Measurements from ENCODE around the gene AGRN.
"Not testable (repeated sequence)": the region's sequence is repeated elsewhere in the genome, so short reads cannot be mapped to it uniquely, and the experiment has no call there.

Gene AGRN

DNA sequence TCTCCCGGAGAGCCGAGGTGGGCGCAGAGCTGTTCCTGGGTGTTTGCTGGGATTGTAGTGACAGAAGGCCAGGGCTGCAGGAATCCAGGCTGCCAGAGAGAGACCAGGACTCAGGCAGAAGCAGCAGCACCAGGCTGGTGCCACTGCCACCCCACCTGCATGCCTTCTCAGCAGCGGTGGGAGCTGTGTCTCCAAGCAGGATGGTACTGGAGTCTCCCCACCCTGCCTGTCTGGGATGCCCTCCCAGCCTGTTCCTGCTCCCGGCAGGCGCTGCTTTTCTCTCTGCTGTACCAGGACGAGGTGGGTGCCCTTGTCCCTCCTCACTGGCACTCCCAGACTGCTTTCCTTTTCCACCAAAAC lies 15.5 kb upstream of the AGRN start:
- peaks cover 41% of the 10 kb centered on the region for H3K27me3 Mint-ChIP-seq (ENCODE audit: low read depth)
- no peaks in the 10 kb centered on the region for H3K36me3 Mint-ChIP-seq (ENCODE audit: low read depth)
- H3K4me3 Mint-ChIP-seq: peak overlapping the region; percentile 30
- peaks cover 10% of the 10 kb centered on the region for H3K4me1 Mint-ChIP-seq (ENCODE audit: low read depth)
- H3K27ac Mint-ChIP-seq: no peak overlapping the region
- no peaks in the 10 kb centered on the region for H3K9me3 Mint-ChIP-seq

- peaks cover 39% of the 10 kb centered on the region for H3K27me3 Mint-ChIP-seq (ENCODE audit: low read depth)
- no peaks in the 10 kb centered on the region for H3K9me3 Mint-ChIP-seq
- peak overlapping the region; percentile 30 for H3K4me3 Mint-ChIP-seq
- H3K4me1 Mint-ChIP-seq (ENCODE audit: low read depth): peaks cover 10% of the 10 kb centered on the region
- H3K27ac Mint-ChIP-seq: peak overlapping the region; percentile 32
- H3K36me3 Mint-ChIP-seq (ENCODE audit: low read depth): no peaks in the 10 kb centered on the region
Observed at GRCh38 chr1:1004780-1005697, 14.9 kb upstream of the AGRN start.

- H3K9me3 Mint-ChIP-seq: no peaks in the 10 kb centered on the region
- H3K27ac Mint-ChIP-seq: no peak overlapping the region
- no peaks in the 10 kb centered on the region for H3K36me3 Mint-ChIP-seq (ENCODE audit: low read depth)
- H3K4me3 Mint-ChIP-seq: no peak overlapping the region
- H3K4me1 Mint-ChIP-seq (ENCODE audit: low read depth): peaks cover 9% of the 10 kb centered on the region
- peaks cover 36% of the 10 kb centered on the region for H3K27me3 Mint-ChIP-seq (ENCODE audit: low read depth)
Observed at GRCh38 chr1:1005774-1006304, 14.1 kb upstream of the AGRN start.

DNA sequence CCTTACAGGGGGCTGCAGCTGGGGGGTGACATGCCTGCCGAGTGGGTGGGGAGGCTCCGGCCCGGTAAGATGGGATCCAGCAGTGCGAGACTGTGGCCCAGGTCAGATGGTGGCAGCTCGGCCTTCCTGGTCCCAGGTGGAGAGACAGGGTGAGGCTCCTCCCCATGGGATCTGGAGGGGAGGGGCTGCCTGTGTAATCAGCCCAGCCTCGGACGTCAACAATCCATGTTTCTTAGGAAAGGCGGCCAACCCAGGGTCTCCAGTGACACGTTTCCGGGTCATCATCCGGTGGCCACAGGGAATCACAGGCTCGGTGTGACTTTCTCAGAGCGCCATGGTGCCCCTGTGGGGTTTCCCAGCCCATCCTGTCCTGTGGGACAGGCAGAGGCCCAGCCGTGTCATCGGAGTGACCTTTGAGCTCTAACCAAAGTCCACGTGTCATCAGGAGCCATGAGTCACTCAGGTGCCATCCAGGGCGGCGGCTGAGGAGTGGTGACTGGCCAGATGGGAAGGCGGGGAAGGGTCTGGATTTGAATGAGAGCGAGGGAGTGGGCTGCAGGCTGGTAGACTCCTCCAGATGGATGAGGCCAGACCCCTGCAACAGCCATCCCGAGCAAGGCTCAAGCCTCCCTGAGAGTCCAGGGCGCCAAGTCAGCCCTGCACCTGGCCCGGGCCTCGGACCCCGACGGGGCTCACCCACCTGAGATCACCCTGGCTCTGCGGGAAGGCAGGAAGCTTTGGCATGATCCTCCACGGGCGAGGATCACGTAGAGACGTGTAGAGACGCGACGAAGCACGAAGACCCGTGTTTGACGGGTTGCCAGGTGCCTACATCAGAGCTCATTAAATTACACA lies 13.4 kb upstream of the AGRN start:
- H3K36me3 Mint-ChIP-seq (ENCODE audit: low read depth): no peaks in the 10 kb centered on the region
- H3K4me1 Mint-ChIP-seq (ENCODE audit: low read depth): peaks cover 9% of the 10 kb centered on the region
- H3K9me3 Mint-ChIP-seq: no peaks in the 10 kb centered on the region
- peaks cover 31% of the 10 kb centered on the region for H3K27me3 Mint-ChIP-seq (ENCODE audit: low read depth)
- no peak overlapping the region for H3K27ac Mint-ChIP-seq
- no peak overlapping the region for H3K4me3 Mint-ChIP-seq

- not testable (repeated sequence) for H3K27ac Mint-ChIP-seq, H3K9me3 Mint-ChIP-seq
Observed at GRCh38 chr1:1010131-1010530, 9.8 kb upstream of the AGRN start.

DNA sequence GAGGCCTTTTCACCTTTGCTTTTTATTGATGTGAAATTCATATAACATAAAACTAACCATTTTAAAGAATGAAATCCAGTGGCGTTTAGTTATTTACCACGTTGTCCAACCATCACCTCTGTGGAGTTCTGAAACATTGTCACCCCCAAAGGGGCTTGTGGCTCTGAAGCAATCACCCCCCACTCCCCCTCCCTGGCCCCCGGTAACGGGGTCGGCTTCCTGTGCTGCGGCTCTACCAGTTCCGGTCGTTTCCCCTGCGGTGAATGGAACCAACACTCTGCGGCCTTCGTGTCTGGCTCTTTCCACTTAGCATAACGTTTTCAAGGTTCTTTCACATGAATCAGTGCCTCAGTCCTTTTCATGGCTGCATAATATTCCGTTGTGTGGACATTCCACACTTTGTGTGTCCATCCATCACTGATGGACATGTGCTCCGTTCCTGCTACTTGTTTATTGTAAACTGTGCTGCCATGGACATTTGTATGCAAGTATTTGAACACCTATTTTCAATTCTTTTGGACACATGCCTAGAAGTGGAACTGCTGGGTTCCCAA lies 8.4 kb upstream of the AGRN start:
- H3K9me3 Mint-ChIP-seq: no peaks in the 10 kb centered on the region
- peaks cover 17% of the 10 kb centered on the region for H3K4me1 Mint-ChIP-seq (ENCODE audit: low read depth)
- H3K36me3 Mint-ChIP-seq (ENCODE audit: low read depth): peaks cover 12% of the 10 kb centered on the region
- H3K4me3 Mint-ChIP-seq: no peak overlapping the region
- H3K27me3 Mint-ChIP-seq (ENCODE audit: low read depth): peaks cover 6% of the 10 kb centered on the region
- no peak overlapping the region for H3K27ac Mint-ChIP-seq

More at GRCh38 chr1:1010131-1010530, 9.8 kb upstream of the AGRN start:
- H3K27me3 Mint-ChIP-seq (ENCODE audit: low read depth); H3K4me3 Mint-ChIP-seq: not testable (repeated sequence)
- Mint-ChIP-seq H3K36me3 (ENCODE audit: low read depth) (peaks cover 11% of the 10 kb centered on the region), H3K4me1 (ENCODE audit: low read depth) (peaks cover 16% of the 10 kb centered on the region)

GRCh38 chr1:1012736-1013104 lies 7.2 kb upstream of the AGRN start:
- H3K4me1 Mint-ChIP-seq (ENCODE audit: low read depth): peaks cover 23% of the 10 kb centered on the region
- peak overlapping the region; percentile 97 for H3K27ac Mint-ChIP-seq
- H3K36me3 Mint-ChIP-seq (ENCODE audit: low read depth): peaks cover 17% of the 10 kb centered on the region
- not testable (repeated sequence) for H3K9me3 Mint-ChIP-seq; H3K27me3 Mint-ChIP-seq (ENCODE audit: low read depth)
- H3K4me3 Mint-ChIP-seq: peak overlapping the region; percentile 88

- H3K36me3 Mint-ChIP-seq (ENCODE audit: low read depth): peaks cover 17% of the 10 kb centered on the region
- H3K4me3 Mint-ChIP-seq: peak within 1 kb of the TSS; percentile 88
- no peaks in the 10 kb centered on the region for H3K9me3 Mint-ChIP-seq
- peaks cover 23% of the 10 kb centered on the region for H3K4me1 Mint-ChIP-seq (ENCODE audit: low read depth)
- peaks cover 2% of the 10 kb centered on the region for H3K27me3 Mint-ChIP-seq (ENCODE audit: low read depth)
- peak within 1 kb of the TSS; percentile 97 for H3K27ac Mint-ChIP-seq
Observed at GRCh38 chr1:1013105-1013921, 6.6 kb upstream of the AGRN start, which contains the start of gene ISG15. TSS of gene ISG15 (plus strand) at chr1:1013497. CDS start at chr1:1013574, 77 bp downstream.

DNA sequence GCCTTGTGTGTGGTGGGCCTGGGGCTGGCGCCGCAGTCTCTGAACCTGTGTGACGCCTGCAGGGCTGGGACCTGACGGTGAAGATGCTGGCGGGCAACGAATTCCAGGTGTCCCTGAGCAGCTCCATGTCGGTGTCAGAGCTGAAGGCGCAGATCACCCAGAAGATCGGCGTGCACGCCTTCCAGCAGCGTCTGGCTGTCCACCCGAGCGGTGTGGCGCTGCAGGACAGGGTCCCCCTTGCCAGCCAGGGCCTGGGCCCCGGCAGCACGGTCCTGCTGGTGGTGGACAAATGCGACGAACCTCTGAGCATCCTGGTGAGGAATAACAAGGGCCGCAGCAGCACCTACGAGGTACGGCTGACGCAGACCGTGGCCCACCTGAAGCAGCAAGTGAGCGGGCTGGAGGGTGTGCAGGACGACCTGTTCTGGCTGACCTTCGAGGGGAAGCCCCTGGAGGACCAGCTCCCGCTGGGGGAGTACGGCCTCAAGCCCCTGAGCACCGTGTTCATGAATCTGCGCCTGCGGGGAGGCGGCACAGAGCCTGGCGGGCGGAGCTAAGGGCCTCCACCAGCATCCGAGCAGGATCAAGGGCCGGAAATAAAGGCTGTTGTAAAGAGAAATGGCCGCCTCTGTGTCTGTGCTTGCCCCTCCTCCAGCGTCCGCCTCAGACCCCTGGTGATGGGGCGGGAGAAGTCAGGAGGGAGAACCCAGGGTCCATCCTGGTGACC lies 5.8 kb upstream of the AGRN start:
- H3K27me3 Mint-ChIP-seq (ENCODE audit: low read depth): no peaks in the 10 kb centered on the region
- peak overlapping the region; percentile 97 for H3K27ac Mint-ChIP-seq
- H3K4me1 Mint-ChIP-seq (ENCODE audit: low read depth): peaks cover 23% of the 10 kb centered on the region
- H3K36me3 Mint-ChIP-seq (ENCODE audit: low read depth): peaks cover 17% of the 10 kb centered on the region
- peak overlapping the region; percentile 88 for H3K4me3 Mint-ChIP-seq
- no peaks in the 10 kb centered on the region for H3K9me3 Mint-ChIP-seq

DNA sequence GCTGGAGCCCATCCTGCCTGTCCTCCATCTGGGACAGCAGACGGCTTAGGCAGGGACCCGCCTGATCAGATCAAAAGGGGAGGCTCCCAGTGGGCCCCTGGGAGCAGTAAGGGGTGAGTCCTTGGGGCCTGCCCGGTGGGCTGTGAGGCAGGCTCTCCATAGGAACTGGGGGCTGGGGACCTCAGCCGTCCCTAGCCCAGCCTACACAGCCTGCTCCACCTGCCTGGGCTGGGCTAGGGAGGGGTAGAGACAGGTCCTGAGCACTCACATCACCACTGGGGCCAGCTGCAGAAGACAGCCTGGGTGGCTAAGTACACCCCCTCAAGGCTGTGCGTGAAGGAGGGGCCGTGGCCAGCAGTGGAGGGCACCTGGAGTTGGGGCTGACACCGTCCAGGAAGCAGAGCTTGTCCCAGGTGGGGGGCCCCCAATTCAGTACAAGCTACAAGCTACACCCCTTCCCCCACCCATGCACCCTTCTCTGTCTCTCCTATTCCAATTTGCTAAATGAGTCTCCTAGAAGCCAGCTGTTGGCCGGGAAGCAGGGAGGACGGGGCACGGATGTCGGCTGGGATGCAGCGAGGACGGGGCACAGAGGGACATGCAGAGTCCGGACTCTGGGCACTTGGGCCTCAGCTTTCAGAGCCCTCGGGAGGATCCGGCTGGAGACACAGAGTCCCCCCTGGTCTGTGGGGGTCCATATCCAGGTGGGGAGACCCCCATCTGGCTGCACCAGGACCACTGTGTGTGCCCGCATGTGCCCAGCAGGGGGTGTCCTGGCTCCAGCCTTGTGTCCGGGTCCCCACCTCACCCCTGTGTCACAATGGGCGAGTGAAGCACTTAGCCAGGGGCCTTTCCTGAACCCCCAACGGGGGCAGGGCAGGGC lies 4.9 kb upstream of the AGRN start:
- Mint-ChIP-seq H3K27me3 (ENCODE audit: low read depth) (no peaks in the 10 kb centered on the region), H3K36me3 (ENCODE audit: low read depth) (peaks cover 17% of the 10 kb centered on the region), H3K9me3 (no peaks in the 10 kb centered on the region), H3K4me3 (peak overlapping the region; percentile 88), H3K4me1 (ENCODE audit: low read depth) (peaks cover 23% of the 10 kb centered on the region), H3K27ac (peak overlapping the region; percentile 97)

DNA sequence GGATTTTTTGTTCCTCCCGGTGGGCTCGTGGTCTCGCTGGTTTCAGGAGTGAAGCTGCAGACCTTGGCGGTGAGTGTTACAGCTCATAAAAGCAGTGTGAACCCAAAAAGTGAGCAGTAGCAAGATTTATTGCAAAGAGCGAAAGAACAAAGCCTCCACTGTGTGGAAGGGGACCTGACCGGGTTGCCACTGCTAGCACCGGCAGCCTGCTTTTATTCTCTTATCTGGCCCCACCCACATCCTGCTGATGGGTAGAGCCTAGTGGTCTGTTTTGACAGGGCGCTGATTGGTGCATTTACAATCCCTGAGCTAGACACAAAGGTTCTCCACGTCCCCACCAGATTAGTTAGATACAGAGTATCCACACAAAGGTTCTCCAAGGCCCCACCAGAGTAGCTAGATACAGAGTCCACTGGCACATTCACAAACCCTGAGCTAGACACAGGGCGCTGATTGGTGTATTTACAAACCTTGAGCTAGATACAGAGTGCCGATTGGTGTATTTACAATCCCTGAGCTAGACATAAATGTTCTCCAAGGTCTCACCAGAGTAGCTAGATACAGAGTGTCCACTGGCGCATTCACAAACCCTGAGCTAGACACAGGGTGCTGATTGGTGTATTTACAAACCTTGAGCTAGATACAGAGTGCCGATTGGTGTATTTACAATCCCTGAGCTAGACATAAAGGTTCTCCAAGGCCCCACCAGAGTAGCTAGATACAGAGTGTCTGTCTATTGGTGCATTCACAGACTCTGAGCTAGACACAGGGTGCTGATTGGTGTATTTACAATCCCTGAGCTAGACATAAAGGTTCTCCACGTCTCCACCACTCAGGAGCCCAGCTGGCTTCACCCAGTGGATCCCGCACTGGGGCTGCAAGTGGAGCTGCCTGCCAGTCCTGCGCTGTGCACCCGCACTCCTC lies 2.3 kb upstream of the AGRN start:
- H3K27me3 Mint-ChIP-seq (ENCODE audit: low read depth); H3K9me3 Mint-ChIP-seq: not testable (repeated sequence)
- H3K4me3 Mint-ChIP-seq: peak overlapping the region; percentile 72
- peaks cover 23% of the 10 kb centered on the region for H3K4me1 Mint-ChIP-seq (ENCODE audit: low read depth)
- H3K27ac Mint-ChIP-seq: peak overlapping the region; percentile 67
- peaks cover 17% of the 10 kb centered on the region for H3K36me3 Mint-ChIP-seq (ENCODE audit: low read depth)

DNA sequence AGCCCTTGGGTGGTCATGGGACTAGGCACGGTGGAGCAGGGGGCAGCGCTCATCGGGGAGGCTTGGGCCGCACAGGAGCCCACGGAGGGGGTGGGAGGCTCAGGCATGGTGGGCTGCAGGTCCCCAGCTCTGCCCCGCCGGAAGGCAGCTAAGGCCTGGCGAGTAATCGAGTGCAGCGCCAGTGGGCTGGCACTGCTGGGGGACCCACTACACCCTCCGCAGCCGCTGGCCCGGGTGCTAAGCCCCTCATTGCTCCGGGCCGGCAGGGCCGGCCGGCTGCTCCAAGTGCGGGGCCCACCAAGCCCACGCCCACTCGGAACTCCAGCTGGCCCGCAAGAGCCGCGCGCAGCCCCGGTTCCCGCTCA lies 1.6 kb upstream of the AGRN start:
- H3K9me3 Mint-ChIP-seq; H3K4me3 Mint-ChIP-seq; H3K27me3 Mint-ChIP-seq (ENCODE audit: low read depth); H3K27ac Mint-ChIP-seq: not testable (repeated sequence)
- Mint-ChIP-seq H3K36me3 (ENCODE audit: low read depth) (peaks cover 15% of the 10 kb centered on the region), H3K4me1 (ENCODE audit: low read depth) (peaks cover 22% of the 10 kb centered on the region)
